T-cell (primary cell): ENCODE results near the gene CISTR. TPM values are rescaled to one million over a fixed set of nuclear protein-coding genes. Genes with fewer than 3 reads are reported as not detected.

ENCODE experiments used
- ATAC-seq, 4 experiments: fragments of 200-7000 bp in 3 of 4; fragments of 150-1000 bp in 1 of 4; cut with Tn5 transposase; replicated peaks in 1 of 4; 1 replicate in 3 of 4; 2 replicates in 1 of 4; pipeline ENCODE4 v1.10.0; 2021; ENCODE audit warnings: moderate library complexity in 3 of 4, mild to moderate bottlenecking in 2 of 4, moderate number of reproducible peaks in 1 of 4
- CTCF ChIA-PET, 2 donors: fragments of 300-600 bp; sonication (Branson Sonifier 250); formaldehyde crosslinking; loops; one replicate each; lab custom pipeline; 2022; ENCODE audit warnings: antibody characterized with exemption in 2 of 2; lab: Charles Lee
- POLR2A ChIA-PET, 2 donors: fragments of 300-600 bp; sonication (Branson Sonifier 250); formaldehyde crosslinking; loops; one replicate each; lab custom pipeline; 2022; ENCODE audit warnings: antibody characterized with exemption in 2 of 2; lab: Charles Lee
- DNase-seq, 35 experiments: peaks; one replicate each; pipeline versions ENCODE4 v3.0.0 to v3.0.0-alpha.2; 2013 to 2023
- H3K27ac ChIP-seq: one replicate; pipeline ENCODE4 v1.5.1; 2013; ENCODE audit warnings: low read length
- H3K27me3 ChIP-seq, 2 experiments: replicated peaks in 1 of 2; 1 replicate in 1 of 2; 2 replicates in 1 of 2; pipeline versions ENCODE4 v1.6.1 to v1.7.0; 2013; ENCODE audit warnings: low read length in 1 of 2, mixed read lengths in 1 of 2; ENCODE audit not compliant: control insufficient read depth in 2 of 2, insufficient read depth in 2 of 2; ENCODE audit errors: extremely low read depth in 1 of 2
- H3K36me3 ChIP-seq, 2 donors: 1 replicate in 1 of 2; 2 replicates in 1 of 2; pipeline versions ENCODE4 v1.6.1 to v1.7.0; 2013; ENCODE audit warnings: low read length in 1 of 2; ENCODE audit not compliant: control insufficient read depth in 2 of 2, insufficient read depth in 1 of 2; ENCODE audit errors: extremely low read depth in 1 of 2
- H3K4me1 ChIP-seq, 2 experiments: 1 replicate in 1 of 2; 2 replicates in 1 of 2; pipeline versions ENCODE4 v1.6.1 to v1.7.0; 2013; ENCODE audit warnings: low read length in 2 of 2, mixed read lengths in 1 of 2; ENCODE audit not compliant: insufficient read depth in 2 of 2, control insufficient read depth in 1 of 2; ENCODE audit errors: extremely low read depth in 1 of 2
- H3K4me3 ChIP-seq, 2 donors: 1 replicate in 1 of 2; 2 replicates in 1 of 2; pipeline versions ENCODE4 v1.5.1 to v1.7.0; 2013; ENCODE audit warnings: mild to moderate bottlenecking in 2 of 2, low read length in 1 of 2, moderate library complexity in 1 of 2; ENCODE audit not compliant: control insufficient read depth in 1 of 2; ENCODE audit errors: extremely low read depth in 1 of 2
- H3K9me3 ChIP-seq: 2 replicates; pipeline ENCODE4 v1.7.0; 2013
- H3K27ac Mint-ChIP-seq, 2 donors: one replicate each; pipeline ENCODE4 v1.8.0; 2020 to 2021; ENCODE audit warnings: mild to moderate bottlenecking in 2 of 2, mixed read lengths in 2 of 2
- H3K27me3 Mint-ChIP-seq, 2 donors: one replicate each; pipeline ENCODE4 v1.8.0; 2021 to 2022; ENCODE audit warnings: mixed read lengths in 2 of 2
- H3K36me3 Mint-ChIP-seq: one replicate; pipeline ENCODE4 v1.8.0; 2021; ENCODE audit warnings: mixed read lengths
- H3K4me1 Mint-ChIP-seq, 3 donors: one replicate each; pipeline ENCODE4 v1.8.0; 2020 to 2022; ENCODE audit warnings: mixed read lengths in 3 of 3, mild to moderate bottlenecking in 1 of 3
- H3K4me3 Mint-ChIP-seq, 3 donors: one replicate each; pipeline ENCODE4 v1.8.0; 2020 to 2022; ENCODE audit warnings: mild to moderate bottlenecking in 3 of 3, mixed read lengths in 3 of 3, moderate library complexity in 3 of 3
- H3K9me3 Mint-ChIP-seq, 3 donors: one replicate each; pipeline ENCODE4 v1.8.0; 2020 to 2022; ENCODE audit warnings: mixed read lengths in 3 of 3
- WGBS: methylation state at CpG from one replicate; pipeline ENCODE4 v1.1.5; 2013; ENCODE audit warnings: missing lambda C conversion rate; ENCODE audit not compliant: insufficient coverage; 5-methylcytosine and 5-hydroxymethylcytosine counted together
- total RNA-seq, 35 experiments: library from RNA in 6 of 35; stranded (reverse) in 6 of 35; fragments of 120-200 nt in 1 of 35; gene quantifications; one replicate each; pipeline versions ENCODE4 v1.2.1 to v1.2.4 and lab custom pipeline; 2013 to 2026

Gene CISTR
- total RNA-seq, 5 donors from 2014 or later (not counting 1 experiment from before 2014, with no cell fraction given), result not detected

GRCh38 chr12:53699678-53700025, 52.1 kb downstream of the CISTR start:
- no CpG with 5 or more reads among the region's 5 CpGs for WGBS
- DNase-seq (no peak), ATAC-seq (no peak)
- Mint-ChIP-seq H3K36me3 (no peaks in the 10 kb centered on the region), H3K4me1 (peaks cover 22 to 33% (median 22%) of the 10 kb centered on the region in 3 donors), H3K27me3 (peaks cover 87 to 89% of the 10 kb centered on the region in 2 donors), H3K9me3 (no peaks in the 10 kb centered on the region), H3K4me3 (no peak overlapping the region), H3K27ac (no peak overlapping the region)
- peaks cover 6 to 27% of the 10 kb centered on the region in 2 experiments for H3K4me1 ChIP-seq
- H3K36me3 ChIP-seq, result no peaks in the 10 kb centered on the region
- ChIA-PET CTCF (interaction anchor here (0.6 to 3.4 kb wide), 11 partner anchors 14 to 119 kb away, joined by 3 to 29 read pairs (median 3); partner anchors contain the start of gene ATP5MC2 (in 1 of the 2)), POLR2A (no interaction called here)
- peaks cover 34 to 62% of the 10 kb centered on the region in 2 experiments for H3K27me3 ChIP-seq
- no peaks in the 10 kb centered on the region for H3K9me3 ChIP-seq
- no peak overlapping the region for H3K4me3 ChIP-seq
- no peak overlapping the region for H3K27ac ChIP-seq

GRCh38 chr12:53698948-53699677, 52.7 kb downstream of the CISTR start:
- no CpG with 5 or more reads among the region's 3 CpGs for WGBS
- DNase-seq (no peak), ATAC-seq (no peak)
- no peak overlapping the region for H3K27ac ChIP-seq
- H3K9me3 ChIP-seq, result no peaks in the 10 kb centered on the region
- peaks cover 27 to 39% (median 28%) of the 10 kb centered on the region in 3 donors for H3K4me1 Mint-ChIP-seq
- POLR2A ChIA-PET, result no interaction called here
- peaks cover 36 to 65% of the 10 kb centered on the region in 2 experiments for H3K27me3 ChIP-seq
- no peak overlapping the region for H3K4me3 ChIP-seq
- no peaks in the 10 kb centered on the region for H3K36me3 Mint-ChIP-seq
- no peaks in the 10 kb centered on the region for H3K9me3 Mint-ChIP-seq
- H3K27ac Mint-ChIP-seq, result no peak overlapping the region
- H3K36me3 ChIP-seq, result no peaks in the 10 kb centered on the region
- no peak overlapping the region for H3K4me3 Mint-ChIP-seq
- CTCF ChIA-PET, result interaction anchor here (0.6 to 3.4 kb wide), 10 partner anchors 9 to 118 kb away, joined by 3 to 29 read pairs (median 4); partner anchors contain the start of gene ATP5MC2 (in 1 of the 2)
- H3K4me1 ChIP-seq, result peaks cover 6 to 29% of the 10 kb centered on the region in 2 experiments
- H3K27me3 Mint-ChIP-seq, result peaks cover 87 to 91% of the 10 kb centered on the region in 2 donors

GRCh38 chr12:53696655-53697331, 55.0 kb downstream of the CISTR start:
- no peaks in the 10 kb centered on the region for H3K9me3 ChIP-seq
- ChIA-PET CTCF (interaction anchor here in 1 of 2 donors (1.1 kb wide), 1 partner anchor 50 kb away, joined by 3 read pairs; no protein-coding TSS in a partner anchor), POLR2A (interaction anchor here in 1 of 2 donors (0.7 kb wide), 1 partner anchor 12 kb away, joined by 3 read pairs; no protein-coding TSS in a partner anchor)
- 13% methylated on average over 5 of the region's 24 CpGs for WGBS
- peaks cover 37 to 73% of the 10 kb centered on the region in 2 experiments for H3K27me3 ChIP-seq
- DNase-seq (no peak), ATAC-seq (no peak)
- peaks cover 28 to 39% (median 28%) of the 10 kb centered on the region in 3 donors for H3K4me1 Mint-ChIP-seq
- H3K4me3 Mint-ChIP-seq, result peak overlapping the region in 1 of 3 donors; percentile 82
- H3K4me3 ChIP-seq, result no peak overlapping the region
- no peak overlapping the region for H3K27ac ChIP-seq
- no peak overlapping the region for H3K27ac Mint-ChIP-seq
- H3K9me3 Mint-ChIP-seq, result no peaks in the 10 kb centered on the region
- peaks cover 6 to 29% of the 10 kb centered on the region in 2 experiments for H3K4me1 ChIP-seq
- no peaks in the 10 kb centered on the region for H3K36me3 Mint-ChIP-seq
- peaks cover 79 to 84% of the 10 kb centered on the region in 2 donors for H3K27me3 Mint-ChIP-seq
- H3K36me3 ChIP-seq, result no peaks in the 10 kb centered on the region

Other genes starting within 250 kb of the CISTR start
- not detected for gene NPFF, start 244.5 kb downstream of the CISTR start, total RNA-seq
- gene ATF7, start 125.6 kb downstream of the CISTR start, total RNA-seq, result 10 to 100 TPM; 18.9 to 29.6 (median 27.1) TPM
- gene ATP5MC2, start 75.9 kb downstream of the CISTR start, total RNA-seq, result 100 to 1,000 TPM; 223 to 283 (median 251) TPM
- 100 to 1,000 TPM; 118 to 162 (median 153) TPM for gene CALCOCO1, start 24.5 kb downstream of the CISTR start, total RNA-seq
- gene HOXC13, start 186.9 kb upstream of the CISTR start, total RNA-seq, result under 1 TPM in 1 of 5 donors, not detected in 4; 0.12 TPM
- gene HOXC12, start 202.9 kb upstream of the CISTR start, total RNA-seq, result not detected
- gene HOXC11, start 221.1 kb upstream of the CISTR start, total RNA-seq, result not detected
- gene HOTAIR, start 223.0 kb upstream of the CISTR start, total RNA-seq, result not detected
- under 1 TPM in 1 of 5 donors, not detected in 4; 0.30 TPM for gene HOXC10, start 233.2 kb upstream of the CISTR start, total RNA-seq
- gene HOXC9, start 248.2 kb upstream of the CISTR start, total RNA-seq, result not detected